ENCODE measurements around the gene QRFPR. TPM values are rescaled to one million over a fixed set of nuclear protein-coding genes. Genes with fewer than 3 reads are reported as not detected.

The QRFPR gene
- total RNA-seq, 1 donor from 2014 or later, result not detected

DNA sequence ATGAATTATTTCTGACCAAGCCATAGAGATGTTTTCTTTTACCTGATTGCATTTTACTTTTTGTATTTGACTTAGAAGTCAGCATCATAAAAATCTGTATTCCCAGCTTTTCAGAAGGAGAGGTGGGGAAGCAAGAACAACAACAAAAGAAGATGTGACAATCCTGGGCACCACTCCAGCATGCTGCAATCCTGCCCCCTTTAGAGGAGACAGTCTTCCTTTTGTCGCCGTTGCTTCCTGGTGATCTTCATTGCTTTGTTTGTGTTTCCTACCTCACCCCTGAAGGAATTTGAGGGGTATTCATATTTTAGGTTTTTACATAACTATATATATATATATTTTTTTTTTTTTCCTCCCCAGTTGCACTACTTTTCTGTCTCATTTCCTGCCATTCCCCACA lies 3.7 kb downstream of the QRFPR start:
- ATAC-seq, result no peak
- Histone ChIP-seq H3K9me3 (no peaks in the 10 kb centered on the region), H3K36me3 (no peaks in the 10 kb centered on the region), H3K4me3 (no peak overlapping the region), H3K27ac (no peak overlapping the region), H3K4me1 (peaks cover 10% of the 10 kb centered on the region), H3K27me3 (ENCODE audit: low read depth) (peaks cover 52% of the 10 kb centered on the region)
- DNase-seq, result no peak
- TF ChIP-seq CTCF (IDR thresholded peaks at IDR 0.05), result no peak
- intact Hi-C loops (cut with DNase I), result loop anchor here (10.0 kb wide), 1 partner anchor 278 kb away; no protein-coding TSS in a partner anchor

- Histone ChIP-seq H3K4me1 (peaks cover 10% of the 10 kb centered on the region), H3K27ac (no peak overlapping the region), H3K9me3 (no peaks in the 10 kb centered on the region), H3K36me3 (no peaks in the 10 kb centered on the region), H3K4me3 (no peak overlapping the region), H3K27me3 (ENCODE audit: low read depth) (peaks cover 49% of the 10 kb centered on the region)
- DNase-seq, result peak; percentile 69
- peak; percentile 94 to 96 for ATAC-seq
- intact Hi-C loops (cut with DNase I), result loop anchor here (10.0 kb wide), 1 partner anchor 278 kb away; no protein-coding TSS in a partner anchor
- no peak for TF ChIP-seq CTCF (IDR thresholded peaks at IDR 0.05)
Observed at GRCh38 chr4:121376556-121376955, 4.3 kb downstream of the QRFPR start.

DNA sequence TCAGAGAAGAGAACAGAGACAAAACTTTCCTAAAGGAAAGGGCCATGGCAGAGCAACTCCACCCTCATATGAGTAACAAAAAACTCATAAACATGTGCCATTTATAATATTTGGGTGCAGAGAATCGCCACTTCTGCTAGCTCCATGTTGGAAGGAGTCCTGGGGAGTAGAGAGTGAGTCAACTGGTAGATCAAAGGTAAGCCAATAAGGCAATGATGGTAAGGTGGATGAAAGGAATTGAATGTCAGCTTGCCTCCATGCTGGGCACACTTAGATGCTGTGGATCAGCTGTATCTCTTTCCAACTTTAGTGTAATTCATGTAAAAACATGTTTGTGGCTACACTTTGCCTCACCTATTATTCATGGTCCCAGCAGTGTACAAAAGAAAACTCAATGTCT lies 4.7 kb downstream of the QRFPR start:
- no peak overlapping the region for H3K27ac ChIP-seq
- H3K9me3 ChIP-seq, result no peaks in the 10 kb centered on the region
- DNase-seq (no peak), ATAC-seq (no peak)
- peaks cover 45% of the 10 kb centered on the region for H3K27me3 ChIP-seq (ENCODE audit: low read depth)
- no peak overlapping the region for H3K4me3 ChIP-seq
- peaks cover 9% of the 10 kb centered on the region for H3K4me1 ChIP-seq
- intact Hi-C loops (cut with DNase I), result loop anchor here (10.0 kb wide), 1 partner anchor 279 kb away; no protein-coding TSS in a partner anchor
- no peaks in the 10 kb centered on the region for H3K36me3 ChIP-seq
- no peak for TF ChIP-seq CTCF (IDR thresholded peaks at IDR 0.05)

DNA sequence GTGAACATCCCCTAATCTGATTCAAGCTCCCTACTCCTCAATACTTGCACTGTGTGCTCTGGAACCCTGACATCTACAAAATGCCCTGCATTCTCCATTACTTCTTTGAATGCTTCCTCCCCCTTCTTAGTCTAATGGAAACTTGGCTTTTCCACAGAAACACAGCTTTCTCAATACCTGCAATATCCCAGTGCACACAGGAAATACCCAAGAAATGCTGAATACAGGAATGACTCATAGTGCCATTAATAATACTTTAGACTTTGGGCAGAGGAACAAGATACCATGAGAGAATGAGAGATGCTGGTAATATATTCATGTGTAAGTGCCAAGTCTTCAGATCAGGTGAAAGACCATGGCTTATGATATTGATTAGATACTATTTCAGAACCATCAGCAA lies 5.6 kb downstream of the QRFPR start:
- no peak for ATAC-seq
- H3K9me3 ChIP-seq, result no peaks in the 10 kb centered on the region

DNA sequence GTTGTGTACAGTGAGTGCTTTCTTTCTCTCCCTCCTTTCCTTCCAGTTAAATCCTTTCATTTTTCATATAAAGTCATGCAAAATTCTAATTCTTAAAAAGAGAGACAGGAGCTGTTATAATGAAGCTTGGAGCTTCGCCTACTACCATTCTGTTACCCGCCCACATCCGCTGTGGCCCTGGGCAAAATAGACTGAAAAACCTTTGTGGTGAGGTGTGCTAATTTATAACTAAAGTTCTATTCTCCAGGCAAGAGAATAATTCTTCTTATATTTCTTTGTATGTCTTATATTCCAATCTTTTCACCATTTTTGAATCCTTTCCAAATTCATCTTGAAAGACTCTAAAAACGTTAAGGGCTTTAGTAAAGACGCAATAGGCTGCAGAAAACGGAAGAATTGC lies 7.0 kb downstream of the QRFPR start:
- ATAC-seq, result no peak
- intact Hi-C loops (cut with DNase I), result loop anchor here (10.0 kb wide), 1 partner anchor 281 kb away; no protein-coding TSS in a partner anchor
- H3K36me3 ChIP-seq, result no peaks in the 10 kb centered on the region
- no peak for TF ChIP-seq CTCF (IDR thresholded peaks at IDR 0.05)
- peaks cover 23% of the 10 kb centered on the region for H3K27me3 ChIP-seq (ENCODE audit: low read depth)
- H3K4me1 ChIP-seq, result no peaks in the 10 kb centered on the region
- H3K9me3 ChIP-seq, result no peaks in the 10 kb centered on the region
- no peak for DNase-seq
- H3K4me3 ChIP-seq, result no peak overlapping the region
- H3K27ac ChIP-seq, result no peak overlapping the region

More for the DNA sequence above, 5.6 kb downstream of the QRFPR start:
- Histone ChIP-seq H3K4me1 (peaks cover 1% of the 10 kb centered on the region), H3K27me3 (ENCODE audit: low read depth) (peaks cover 36% of the 10 kb centered on the region), H3K27ac (no peak overlapping the region), H3K4me3 (no peak overlapping the region), H3K36me3 (no peaks in the 10 kb centered on the region)
- intact Hi-C loops (cut with DNase I), result loop anchor here (10.0 kb wide), 1 partner anchor 280 kb away; no protein-coding TSS in a partner anchor
- DNase-seq, result no peak
- TF ChIP-seq CTCF (IDR thresholded peaks at IDR 0.05), result no peak

All from lower lobe of right lung (tissue), 2 donors.